Ishikawa (cell line): ENCODE data around the gene AWAT2.

ENCODE experiments used
- CEBPB ChIP-seq: IDR thresholded peaks from 2 replicates; pipeline ENCODE4 v1.6.1; 2012
- EGR1 ChIP-seq: IDR thresholded peaks from 2 replicates; pipeline ENCODE4 v1.6.1; 2012
- EP300 ChIP-seq: IDR thresholded peaks from 2 replicates; pipeline ENCODE4 v1.6.1; 2012; ENCODE audit warnings: borderline replicate concordance
- FOXM1 ChIP-seq: IDR thresholded peaks from 2 replicates; pipeline ENCODE4 v1.6.1; 2012; ENCODE audit warnings: low read depth, borderline replicate concordance
- MAX ChIP-seq: IDR thresholded peaks from 2 replicates; pipeline ENCODE4 v1.6.1; 2012
- RAD21 ChIP-seq: IDR thresholded peaks from 2 replicates; pipeline ENCODE4 v1.6.1; 2012; ENCODE audit warnings: low read depth
- REST ChIP-seq: IDR thresholded peaks from 2 replicates; pipeline ENCODE4 v1.6.1; 2012; ENCODE audit warnings: low read depth, mild to moderate bottlenecking
- TAF1 ChIP-seq: IDR thresholded peaks from 2 replicates; pipeline ENCODE4 v1.6.1; 2012; ENCODE audit warnings: low read depth, mild to moderate bottlenecking
- TCF12 ChIP-seq: IDR thresholded peaks from 2 replicates; pipeline ENCODE4 v1.6.1; 2012; ENCODE audit warnings: low read depth
- TEAD4 ChIP-seq: IDR thresholded peaks from 2 replicates; pipeline ENCODE4 v1.6.1; 2012
- USF1 ChIP-seq: IDR thresholded peaks from 2 replicates; pipeline ENCODE4 v1.6.1; 2012
- YY1 ChIP-seq: IDR thresholded peaks from 2 replicates; pipeline ENCODE4 v1.6.1; 2012; ENCODE audit warnings: low read depth
- ZBTB7A ChIP-seq: IDR thresholded peaks from 2 replicates; pipeline ENCODE4 v1.6.1; 2012; ENCODE audit warnings: low read depth

GRCh38 chrX:70026112-70026850 is 23.5 kb downstream of the AWAT2 start:
- no peak for TF ChIP-seq TEAD4
- no peak for TF ChIP-seq TCF12
- no peak for TF ChIP-seq YY1
- TF ChIP-seq MAX, result no peak
- TF ChIP-seq CEBPB, result no peak
- TF ChIP-seq EP300, result no peak
- no peak for TF ChIP-seq REST
- no peak for TF ChIP-seq USF1
- no peak for TF ChIP-seq RAD21
- TF ChIP-seq ZBTB7A, result no peak
- no peak for TF ChIP-seq EGR1
- no peak for TF ChIP-seq FOXM1
- TF ChIP-seq TAF1, result no peak
